ENCODE measurements around the gene GRK3.

The GRK3 gene

DNA sequence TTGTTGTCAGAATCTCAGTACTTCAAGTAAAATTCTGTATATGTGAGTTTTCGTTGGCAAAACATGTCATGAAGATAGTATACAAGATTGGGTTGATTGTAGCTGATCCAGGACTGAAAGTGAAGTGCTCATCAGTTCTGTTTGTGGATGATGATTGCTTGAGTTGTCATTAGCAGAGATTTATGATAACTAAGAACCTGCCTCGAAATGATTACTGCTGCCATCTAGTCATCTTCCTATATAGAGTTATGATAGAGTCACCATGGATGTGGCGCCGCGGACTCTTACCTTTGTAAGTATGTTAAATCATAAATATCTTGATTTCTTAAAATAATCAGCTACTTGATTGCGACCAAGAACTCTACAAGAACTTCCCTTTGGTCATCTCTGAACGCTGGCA, 149.6 kb downstream of the GRK3 start:
- TF ChIP-seq Cebpa-rat (IDR thresholded peaks at IDR 0.05), result no peak
- Histone ChIP-seq H3K4me1 (peaks cover 0 to 6% (median 0%) of the 10 kb centered on the region in 10 experiments; a peak in 4 of 20 replicates), H3K36me3 (peaks cover 20 to 99% (median 63%) of the 10 kb centered on the region in 11 experiments; a peak in 21 of 22 replicates), H3K4me2 (no peak overlapping the region), H3K27ac (no peak overlapping the region), H3K4me3 (no peak overlapping the region), H3K9me3 (replicated peaks in 1 of 11) (no peaks in the 10 kb centered on the region), H3K27me3 (no peaks in the 10 kb centered on the region), H4K20me1 (no peaks in the 10 kb centered on the region), H3K9ac (no peak overlapping the region)

DNA sequence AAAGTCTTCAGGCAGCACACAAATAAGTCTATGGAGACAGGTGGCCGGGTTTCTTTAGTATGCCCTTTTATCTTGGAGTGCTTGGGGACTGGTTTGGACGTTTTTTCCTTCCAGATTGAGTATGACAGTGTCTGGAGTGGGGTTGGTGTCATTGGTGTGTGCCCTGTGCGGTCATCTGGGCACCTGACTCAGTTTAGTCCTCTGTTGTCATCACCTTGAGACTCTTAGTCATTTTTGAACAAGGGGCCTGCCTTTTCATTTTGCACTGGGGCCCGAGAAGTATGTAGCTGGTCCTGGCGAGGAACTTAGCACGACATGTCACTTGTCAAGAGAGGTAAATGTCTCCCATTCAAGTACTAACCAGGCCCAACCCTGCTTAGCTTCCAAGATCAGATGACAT, 150.3 kb downstream of the GRK3 start:
- peaks cover 0 to 6% (median 0%) of the 10 kb centered on the region in 10 experiments; a peak in 4 of 20 replicates for H3K4me1 ChIP-seq
- H3K27ac ChIP-seq, result no peak overlapping the region
- H3K4me2 ChIP-seq, result no peak overlapping the region
- H3K4me3 ChIP-seq, result no peak overlapping the region
- TF ChIP-seq Cebpa-rat (IDR thresholded peaks at IDR 0.05), result no peak
- no peaks in the 10 kb centered on the region for H4K20me1 ChIP-seq
- peaks cover 17 to 98% (median 63%) of the 10 kb centered on the region in 11 experiments; a peak in 21 of 22 replicates for H3K36me3 ChIP-seq
- no peaks in the 10 kb centered on the region for H3K9me3 ChIP-seq (replicated peaks in 1 of 11)
- H3K27me3 ChIP-seq, result no peaks in the 10 kb centered on the region
- no peak overlapping the region for H3K9ac ChIP-seq

DNA sequence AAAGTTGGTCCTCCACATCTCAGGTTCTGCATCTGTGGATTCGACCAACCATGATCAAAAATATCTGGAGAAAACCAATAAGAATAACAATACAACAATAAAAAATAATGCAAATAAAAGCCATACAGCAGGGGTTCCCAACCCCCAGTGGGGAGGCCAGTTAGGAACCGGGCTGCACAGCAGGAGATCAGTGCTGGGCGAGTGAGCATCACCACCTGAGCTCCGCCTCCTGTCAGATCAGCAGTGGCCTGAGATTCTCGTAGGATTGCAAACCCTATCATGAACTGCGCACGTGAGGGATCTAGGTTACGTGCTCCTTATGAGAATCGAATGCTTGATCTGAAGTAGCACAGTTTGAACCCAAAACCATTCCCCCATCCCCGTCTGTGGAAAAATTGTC, 152.2 kb downstream of the GRK3 start:
- no peak overlapping the region for H3K4me2 ChIP-seq
- H3K4me1 ChIP-seq, result no peaks in the 10 kb centered on the region
- no peak for TF ChIP-seq Cebpa-rat (IDR thresholded peaks at IDR 0.05)
- no peak overlapping the region for H3K4me3 ChIP-seq
- H3K9me3 ChIP-seq (replicated peaks in 1 of 11), result no peaks in the 10 kb centered on the region
- no peaks in the 10 kb centered on the region for H3K27me3 ChIP-seq
- no peaks in the 10 kb centered on the region for H4K20me1 ChIP-seq
- peaks cover 16 to 93% (median 50%) of the 10 kb centered on the region in 11 experiments; a peak in 19 of 22 replicates for H3K36me3 ChIP-seq
- H3K27ac ChIP-seq, result no peak overlapping the region
- no peak overlapping the region for H3K9ac ChIP-seq

GRCh38 chr22:25718135-25718840, 153.8 kb downstream of the GRK3 start:
- Histone ChIP-seq H3K9ac (no peak overlapping the region), H3K4me2 (no peak overlapping the region), H4K20me1 (no peaks in the 10 kb centered on the region), H3K9me3 (replicated peaks in 1 of 11) (no peaks in the 10 kb centered on the region), H3K36me3 (peaks cover 20 to 93% (median 49%) of the 10 kb centered on the region in 11 experiments; a peak in 21 of 22 replicates), H3K27ac (no peak overlapping the region), H3K4me3 (no peak overlapping the region), H3K4me1 (peaks cover 0 to 5% (median 0%) of the 10 kb centered on the region in 10 experiments; a peak in 3 of 20 replicates), H3K27me3 (no peaks in the 10 kb centered on the region)
- no peak for TF ChIP-seq Cebpa-rat (IDR thresholded peaks at IDR 0.05)

- no peak for TF ChIP-seq Cebpa-rat (IDR thresholded peaks at IDR 0.05)
- H3K9me3 ChIP-seq (replicated peaks in 1 of 11), result no peaks in the 10 kb centered on the region
- H3K4me1 ChIP-seq, result peaks cover 0 to 16% (median 3%) of the 10 kb centered on the region in 10 experiments; a peak in 9 of 20 replicates
- no peaks in the 10 kb centered on the region for H3K27me3 ChIP-seq
- H3K4me2 ChIP-seq, result no peak overlapping the region
- peaks cover 11 to 63% (median 27%) of the 10 kb centered on the region in 11 experiments; a peak in 20 of 22 replicates for H3K36me3 ChIP-seq
- H4K20me1 ChIP-seq, result no peaks in the 10 kb centered on the region
- no peak overlapping the region for H3K9ac ChIP-seq
- H3K4me3 ChIP-seq, result no peak overlapping the region
- no peak overlapping the region for H3K27ac ChIP-seq
Measured at GRCh38 chr22:25722223-25722622, 157.7 kb downstream of the GRK3 start.

DNA sequence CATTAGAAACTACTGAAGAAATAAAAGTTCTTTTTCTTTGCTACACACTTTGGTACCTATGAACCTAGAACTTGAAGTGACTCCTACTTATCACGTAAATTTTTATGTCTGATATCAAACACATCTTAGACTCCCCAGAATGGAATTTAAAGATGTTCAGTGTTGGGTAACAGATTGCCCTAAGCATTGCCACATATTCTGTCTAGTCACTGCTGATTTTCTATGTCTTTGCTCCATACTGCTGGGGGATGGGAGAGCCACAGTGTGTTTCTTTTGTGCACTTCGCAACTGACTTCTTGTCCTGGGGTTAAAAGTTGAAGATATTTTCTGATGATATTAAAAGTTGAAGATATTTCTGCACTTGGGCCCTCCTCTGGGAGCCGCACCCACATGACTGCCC, 158.2 kb downstream of the GRK3 start:
- H3K9ac ChIP-seq, result no peak overlapping the region
- no peak overlapping the region for H3K27ac ChIP-seq
- peaks cover 11 to 59% (median 27%) of the 10 kb centered on the region in 11 experiments; a peak in 20 of 22 replicates for H3K36me3 ChIP-seq
- H3K4me2 ChIP-seq, result no peak overlapping the region
- H3K27me3 ChIP-seq, result no peaks in the 10 kb centered on the region
- H3K4me1 ChIP-seq, result peaks cover 0 to 16% (median 3%) of the 10 kb centered on the region in 10 experiments; a peak in 9 of 20 replicates
- no peak for TF ChIP-seq Cebpa-rat (IDR thresholded peaks at IDR 0.05)
- H3K9me3 ChIP-seq (replicated peaks in 1 of 11), result no peaks in the 10 kb centered on the region
- no peak overlapping the region for H3K4me3 ChIP-seq
- H4K20me1 ChIP-seq, result no peaks in the 10 kb centered on the region

DNA sequence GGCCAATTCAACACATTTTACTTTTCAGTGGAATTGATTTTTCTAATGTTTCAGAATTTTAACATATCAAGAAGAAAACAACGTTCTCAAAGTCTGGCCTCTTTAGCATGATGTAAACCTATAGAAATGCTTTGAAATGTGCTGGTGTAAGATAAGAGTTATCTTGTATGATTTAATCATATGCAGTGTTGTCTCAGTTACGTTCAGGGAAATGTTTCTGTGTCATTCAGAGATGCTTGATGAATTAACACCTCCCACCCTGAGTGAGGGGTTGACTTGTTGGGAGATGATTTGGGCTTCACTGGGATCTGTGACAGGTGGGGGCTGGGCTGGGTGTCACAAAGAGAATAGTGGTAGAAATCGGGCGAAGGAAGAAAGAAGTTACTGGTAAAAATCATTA, 161.8 kb downstream of the GRK3 start:
- Histone ChIP-seq H3K9ac (no peak overlapping the region), H3K36me3 (peaks cover 11 to 35% (median 15%) of the 10 kb centered on the region in 11 experiments; a peak in 19 of 22 replicates), H3K4me2 (no peak overlapping the region)

DNA sequence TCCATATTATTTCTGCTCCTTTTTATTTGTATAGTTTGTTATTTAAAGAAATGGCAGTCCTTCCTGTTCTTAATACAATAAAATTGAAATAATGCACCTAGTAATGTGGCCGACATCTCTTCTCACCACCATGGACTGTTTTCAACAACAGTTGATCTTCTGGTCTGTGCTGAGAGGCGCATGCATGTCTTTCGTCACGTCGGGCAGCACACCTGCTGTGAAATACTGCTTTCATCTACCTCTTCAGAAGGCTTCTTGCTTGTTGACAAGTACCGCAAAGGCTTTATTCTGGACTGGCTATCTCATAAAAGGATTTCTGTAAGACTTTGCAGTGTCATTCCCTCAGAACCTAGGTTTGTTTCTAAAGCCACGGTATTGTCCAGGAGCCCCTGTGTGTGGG, 163.6 kb downstream of the GRK3 start:
- Histone ChIP-seq H3K4me1 (peaks cover 14 to 49% (median 22%) of the 10 kb centered on the region in 10 experiments), H3K4me3 (no peak overlapping the region), H3K36me3 (peaks cover 0 to 17% (median 2%) of the 10 kb centered on the region in 11 experiments; a peak in 10 of 22 replicates), H4K20me1 (no peaks in the 10 kb centered on the region), H3K4me2 (peak overlapping the region in 6 of 11 experiments; percentile 8 to 78 (median 71); a peak in 5 of 22 replicates), H3K27ac (no peak overlapping the region), H3K9me3 (replicated peaks in 1 of 11) (peaks cover 0 to 19% (median 2%) of the 10 kb centered on the region in 11 experiments; a peak in 8 of 22 replicates), H3K9ac (no peak overlapping the region), H3K27me3 (no peaks in the 10 kb centered on the region)
- TF ChIP-seq Cebpa-rat (IDR thresholded peaks at IDR 0.05), result no peak

More for the DNA sequence above, 161.8 kb downstream of the GRK3 start:
- H3K4me1 ChIP-seq, result peaks cover 14 to 43% (median 22%) of the 10 kb centered on the region in 10 experiments
- TF ChIP-seq Cebpa-rat (IDR thresholded peaks at IDR 0.05), result no peak
- no peak overlapping the region for H3K4me3 ChIP-seq
- no peaks in the 10 kb centered on the region for H3K27me3 ChIP-seq
- no peak overlapping the region for H3K27ac ChIP-seq
- peaks cover 0 to 7% (median 0%) of the 10 kb centered on the region in 11 experiments; a peak in 1 of 22 replicates for H3K9me3 ChIP-seq (replicated peaks in 1 of 11)
- H4K20me1 ChIP-seq, result no peaks in the 10 kb centered on the region

Measured in BLaER1 treated with 17β-estradiol and CSF1 and Interleukin-3, amounts not matched to agents 10 nM and 100 nM (cell line).